ENCODE results near the gene ANXA8.

The ANXA8 gene

DNA sequence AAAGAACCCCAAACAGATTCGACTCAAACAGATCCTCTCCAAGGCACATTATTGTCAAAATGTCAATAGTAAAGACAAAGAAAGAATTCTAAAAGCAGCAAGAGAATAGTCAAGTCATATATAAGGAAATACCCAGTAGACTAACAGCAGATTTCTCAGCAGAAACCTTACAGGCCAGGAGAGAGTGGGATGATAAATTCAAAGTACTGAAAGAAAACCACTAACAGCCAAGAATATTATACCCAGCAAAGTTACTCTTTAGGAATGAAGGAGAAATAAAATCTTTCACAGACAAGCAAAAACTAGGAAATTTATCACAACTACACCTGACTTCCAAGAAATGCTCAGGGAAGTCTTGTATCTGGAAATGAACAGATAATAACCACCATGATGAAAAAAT is 38.2 kb downstream of the ANXA8 start:
- no peak for DNase-seq

DNA sequence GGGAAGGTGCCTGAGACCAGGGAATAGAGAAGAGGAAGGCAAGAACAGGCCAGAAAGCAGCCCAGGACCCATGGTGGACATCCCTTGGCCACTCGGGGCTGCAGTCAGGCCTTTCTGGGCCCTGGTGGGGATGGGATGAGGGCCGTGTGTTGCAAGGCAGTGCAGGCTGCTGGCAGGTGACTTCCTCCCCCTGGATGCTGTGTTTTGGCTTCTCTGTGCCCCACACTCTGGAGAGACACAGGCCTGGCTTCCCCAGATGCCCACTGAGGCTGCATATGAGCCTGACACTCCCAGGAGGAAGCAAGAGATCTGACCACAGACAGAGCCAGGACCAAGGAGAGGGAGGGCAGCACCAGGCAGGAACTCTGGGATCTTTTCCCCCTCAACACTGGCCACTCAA is 39.9 kb downstream of the ANXA8 start:
- DNase-seq = no peak

DNA sequence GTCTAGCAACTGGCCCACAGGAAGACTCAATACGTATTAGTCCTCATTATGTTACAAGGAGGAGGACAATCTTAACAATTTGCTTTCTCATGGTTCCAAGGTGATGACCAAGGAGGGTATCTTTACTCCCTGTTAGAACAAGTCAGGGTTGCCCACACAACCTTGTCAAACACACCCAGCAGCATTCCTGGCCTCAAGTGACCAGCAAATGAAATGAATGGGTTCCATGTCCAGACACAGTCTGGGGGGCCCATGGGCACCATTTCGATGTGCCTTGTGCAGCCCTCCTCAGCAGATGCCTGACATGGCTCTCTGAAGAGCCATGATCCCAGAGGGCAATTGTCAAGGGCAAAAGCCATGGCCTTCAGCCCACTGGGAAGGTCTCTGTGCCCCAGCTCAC is 40.8 kb downstream of the ANXA8 start:
- DNase-seq = no peak

DNA sequence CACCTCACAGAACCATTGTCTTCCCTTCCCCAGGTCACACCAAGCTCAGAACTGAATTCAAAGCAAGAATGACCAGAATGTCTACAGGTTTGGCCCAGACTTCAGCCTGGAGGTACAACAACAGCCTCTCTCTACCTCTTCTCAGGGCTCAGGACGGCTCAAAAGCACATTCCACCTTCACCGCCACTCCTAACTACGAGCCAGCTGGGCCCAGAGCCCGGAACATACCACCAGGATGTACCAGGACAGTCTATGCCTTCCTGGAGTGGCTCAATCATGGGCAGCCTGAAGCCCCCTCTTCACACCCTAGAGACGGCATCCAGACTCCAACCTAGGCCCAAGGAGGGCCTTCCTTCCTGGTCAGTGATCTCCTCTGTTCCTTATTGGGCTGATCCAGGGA is 41.6 kb downstream of the ANXA8 start:
- DNase-seq = no peak

DNA sequence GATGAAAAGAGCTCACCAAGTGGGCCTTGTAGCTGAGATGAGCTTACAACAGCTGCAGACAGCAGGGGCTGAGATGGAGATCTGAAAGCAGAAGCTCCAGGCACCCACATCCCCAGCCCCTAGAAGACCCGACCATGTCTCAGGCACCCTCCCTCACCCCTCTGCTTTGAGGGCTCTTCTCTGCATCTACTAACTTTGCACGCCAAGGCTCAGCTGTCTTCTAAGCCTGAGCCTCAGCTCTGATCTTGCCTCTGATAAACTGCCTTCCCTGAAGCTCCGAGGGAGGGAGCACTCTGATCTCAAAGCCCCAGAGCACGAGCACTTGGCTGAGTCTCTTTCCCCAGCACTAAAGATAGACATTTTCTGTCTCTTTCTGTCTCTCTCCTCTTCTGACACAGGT is 42.0 kb downstream of the ANXA8 start:
- no peak for DNase-seq

DNA sequence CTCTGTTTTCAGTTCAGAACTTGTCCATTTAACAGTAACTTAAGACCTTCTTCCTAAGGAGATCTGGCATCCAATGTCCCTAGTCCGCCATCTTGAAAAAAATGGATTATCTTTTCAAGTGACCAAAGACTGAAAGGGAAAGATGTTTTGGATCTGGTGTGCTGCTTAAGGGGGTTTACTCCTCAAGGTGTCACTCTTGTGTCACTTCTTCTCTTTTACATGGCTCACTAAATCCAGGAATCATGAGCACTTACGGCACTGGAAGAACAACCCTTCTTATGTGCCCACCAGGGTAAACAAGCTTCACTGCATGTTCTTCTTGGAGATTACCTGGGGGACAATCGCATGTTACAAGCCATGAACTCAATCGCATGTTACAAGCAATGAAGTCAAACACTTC is 43.7 kb downstream of the ANXA8 start:
- DNase-seq = no peak

DNA sequence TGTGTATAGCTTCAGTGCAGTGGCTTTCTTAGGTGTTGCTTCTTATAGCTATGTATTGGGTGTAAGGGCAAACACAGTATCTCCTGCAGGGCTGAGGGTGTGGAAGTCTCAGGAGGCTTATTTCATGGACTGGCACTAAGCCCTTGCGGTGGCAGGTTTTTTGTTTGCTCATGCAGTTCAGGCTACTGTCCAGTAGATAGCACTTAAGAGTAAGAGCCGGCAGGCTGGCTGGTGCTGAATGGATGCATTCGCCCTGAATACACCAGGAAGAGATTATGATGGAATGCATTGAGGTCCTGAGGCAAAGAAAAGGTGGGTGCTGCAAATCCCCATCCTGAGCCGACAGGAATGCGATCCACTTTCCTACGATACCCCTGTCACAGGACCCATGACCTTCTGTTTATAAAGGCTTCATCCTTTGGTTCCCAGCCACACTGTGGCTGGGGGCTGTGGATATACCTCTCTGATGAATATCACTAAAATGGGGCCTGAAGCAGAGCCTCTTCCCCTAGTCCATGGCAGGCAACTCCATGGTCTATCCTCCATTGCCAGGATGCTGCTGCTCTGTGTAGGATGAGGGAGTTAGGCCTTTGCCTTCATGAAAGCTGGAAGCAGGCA is 44.9 kb downstream of the ANXA8 start:
- DNase-seq = no peak

DNA sequence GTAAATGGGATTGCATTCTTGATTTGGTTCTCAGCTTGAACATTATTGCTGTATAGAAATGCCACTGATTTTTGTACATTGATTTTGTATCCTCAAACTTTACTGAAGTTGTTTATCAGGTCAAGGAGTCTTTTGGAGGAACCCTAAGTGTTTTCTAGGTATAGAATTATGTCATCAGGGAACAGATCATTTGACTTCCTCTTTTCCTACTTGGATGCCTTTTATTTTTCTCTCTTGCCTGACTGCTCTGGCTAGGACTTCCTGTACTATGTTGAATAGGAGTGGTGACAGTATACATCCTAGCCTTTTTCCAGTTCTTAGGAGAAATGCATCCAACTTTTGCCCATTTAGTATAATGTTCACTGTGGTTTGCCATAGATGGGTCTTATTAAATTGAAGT is 48.8 kb downstream of the ANXA8 start:
- DNase-seq = no peak

DNA sequence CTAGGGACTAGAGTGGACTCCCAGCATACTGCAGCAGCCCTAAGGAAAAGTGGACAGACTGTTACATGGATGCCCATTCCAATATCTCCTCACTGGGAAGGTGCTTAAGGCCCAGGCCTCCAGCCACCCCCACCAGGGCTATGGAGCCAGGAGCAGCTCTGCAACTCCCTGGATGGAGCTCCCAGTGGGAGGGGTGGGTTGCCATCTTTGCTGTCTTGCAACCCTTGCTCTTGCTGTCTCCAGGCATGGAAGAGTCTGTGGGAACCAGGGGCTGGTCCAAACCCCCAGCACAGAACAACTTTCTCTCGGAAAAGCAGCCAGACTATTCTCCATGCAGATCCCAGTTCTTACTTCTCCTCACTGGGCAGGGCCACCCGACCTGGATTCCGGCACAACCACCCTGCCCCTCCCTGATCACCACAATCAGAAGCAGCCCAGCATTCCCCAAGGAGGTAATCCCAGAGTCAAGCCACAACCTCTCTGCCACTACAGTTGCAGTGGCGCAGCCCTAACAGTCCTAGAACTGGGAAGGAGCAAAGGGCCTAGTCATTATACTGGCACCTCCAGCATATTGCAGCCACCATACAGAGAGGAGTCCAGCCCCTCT is 58.0 kb downstream of the ANXA8 start:
- DNase-seq = no peak

DNA sequence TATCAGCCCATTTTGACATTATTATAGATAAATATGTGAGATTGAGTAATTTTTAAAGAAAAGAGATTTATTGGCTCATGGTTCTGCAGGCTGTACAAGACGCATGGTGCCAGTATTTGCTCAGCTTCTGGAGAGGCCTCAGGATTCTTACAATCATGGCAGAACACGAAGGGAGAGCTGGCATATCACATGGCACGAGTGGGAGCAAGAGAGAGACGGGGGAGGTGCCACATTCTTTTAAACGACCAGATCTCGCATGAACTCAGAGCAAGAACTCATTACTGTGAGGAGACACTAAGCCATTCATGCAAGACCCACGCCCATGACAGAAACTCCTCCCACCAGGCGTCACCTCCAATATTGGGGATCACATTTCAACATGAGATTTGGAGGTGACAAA is 59.7 kb downstream of the ANXA8 start:
- no peak for DNase-seq

DNA sequence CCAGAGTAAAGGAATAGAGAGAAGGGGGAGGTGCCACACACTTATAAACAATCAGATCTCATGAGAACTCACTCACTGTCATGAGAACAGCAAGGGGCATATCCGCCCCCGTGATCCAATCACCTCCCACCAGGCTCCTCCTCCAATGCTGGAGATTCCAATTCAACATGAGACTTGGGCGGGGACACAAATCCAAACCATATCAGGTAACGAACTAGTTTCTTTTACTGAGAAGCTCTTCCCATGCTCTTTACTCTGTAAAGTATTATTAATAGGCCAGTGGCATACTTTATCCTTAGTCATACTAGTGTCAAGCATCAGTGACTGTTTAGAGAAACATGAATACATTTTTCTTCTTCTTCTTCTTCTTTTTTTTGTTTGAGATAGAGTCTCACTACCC is 60.4 kb downstream of the ANXA8 start:
- DNase-seq = no peak

DNA sequence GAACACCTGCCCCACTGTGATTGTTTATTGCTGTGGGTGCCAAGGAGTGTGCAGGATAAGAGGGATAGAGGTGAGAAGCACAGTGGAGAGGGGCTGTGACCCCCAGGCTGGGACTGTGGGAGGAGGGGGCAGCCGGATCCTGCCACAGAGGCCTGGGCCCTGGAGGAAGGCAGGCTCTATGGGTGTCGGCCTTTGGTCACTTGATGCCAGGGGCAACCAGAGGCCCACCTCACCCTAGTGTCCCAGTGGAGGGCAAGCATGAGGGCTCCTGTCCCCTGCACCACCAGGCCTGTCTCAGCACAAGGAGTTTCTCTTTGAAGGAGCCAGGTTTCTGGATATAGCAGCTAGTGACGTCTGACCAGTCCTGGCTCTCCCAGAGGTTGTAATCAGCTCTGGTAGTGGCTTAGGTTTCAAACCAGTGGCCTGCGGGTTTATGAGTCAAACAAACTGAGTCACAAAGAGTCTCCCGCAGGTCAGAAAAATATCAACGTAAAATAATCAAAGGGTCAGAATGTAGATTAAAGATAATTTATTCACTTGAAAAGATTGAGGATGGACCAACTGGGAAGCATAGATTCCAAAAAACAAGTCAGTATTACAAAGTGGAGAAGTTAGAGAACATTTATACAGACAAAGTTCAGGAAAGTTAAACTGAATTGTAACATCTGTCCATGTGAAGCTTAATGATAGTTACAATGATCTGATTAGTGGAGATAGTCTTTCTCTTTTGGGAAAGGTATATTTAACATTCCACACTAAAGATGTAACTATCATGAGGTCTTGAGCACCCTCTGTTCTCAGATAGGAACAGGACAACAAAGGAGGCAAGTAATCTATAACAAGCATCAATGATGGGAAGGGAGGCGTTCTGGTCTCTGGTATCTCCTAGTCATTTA is 62.6 kb downstream of the ANXA8 start:
- DNase-seq = no peak

DNA sequence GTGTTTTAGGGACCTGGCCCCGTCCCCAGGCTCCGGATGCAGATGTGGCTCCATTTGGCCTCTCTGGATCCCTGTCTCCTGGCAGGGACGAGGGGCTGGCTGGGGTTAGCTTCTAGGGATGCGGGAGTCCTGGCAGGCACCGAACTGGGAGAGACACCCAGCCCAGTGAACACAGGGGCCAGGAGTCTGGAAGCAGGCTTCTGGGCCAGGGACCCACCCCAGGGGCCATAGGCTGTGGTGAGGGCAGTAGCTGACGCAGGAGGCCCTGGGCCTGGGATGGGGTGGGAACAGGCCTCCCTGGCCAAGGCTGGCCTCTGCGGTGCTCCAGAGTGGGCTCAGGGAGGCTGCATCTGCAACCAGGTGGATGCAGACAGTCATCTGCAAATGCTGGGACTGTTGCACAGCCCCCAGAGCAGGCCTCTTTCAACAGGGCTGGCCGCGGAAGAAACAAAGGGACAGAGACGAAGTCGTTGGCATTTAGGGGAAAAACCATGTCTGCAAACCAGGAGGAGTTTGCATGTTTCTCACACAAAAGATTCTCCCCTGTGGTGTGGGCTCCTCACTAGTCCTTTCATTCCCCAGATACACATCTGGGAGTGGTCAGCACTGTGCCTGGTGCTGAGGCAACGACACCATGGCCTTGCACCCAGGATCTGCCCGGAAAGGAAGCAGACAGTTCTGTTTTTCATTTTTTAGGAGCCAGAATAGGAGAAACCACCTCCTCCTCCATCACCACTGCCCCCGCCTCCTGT is 63.4 kb downstream of the ANXA8 start:
- no peak for DNase-seq

DNA sequence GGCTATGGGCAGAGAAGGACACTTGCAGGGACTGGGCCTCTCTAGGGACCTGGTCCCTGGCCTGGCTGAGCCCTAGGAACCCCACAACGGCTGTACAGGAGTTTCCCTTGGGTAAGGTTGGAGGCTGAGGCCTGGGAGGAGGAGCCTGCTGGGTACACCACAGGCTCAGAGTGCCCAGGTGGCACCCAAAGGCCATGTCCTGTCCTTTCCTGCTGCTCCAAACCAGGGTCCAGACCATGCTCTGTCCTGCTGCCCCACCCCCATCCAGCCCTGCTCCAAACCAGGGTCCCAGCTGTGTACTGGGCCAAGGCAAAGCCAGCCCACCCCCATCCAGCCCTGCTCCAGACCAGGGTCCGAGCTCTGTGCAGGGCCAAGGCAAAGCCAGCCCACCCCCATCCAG is 64.5 kb downstream of the ANXA8 start:
- DNase-seq = no peak

DNA sequence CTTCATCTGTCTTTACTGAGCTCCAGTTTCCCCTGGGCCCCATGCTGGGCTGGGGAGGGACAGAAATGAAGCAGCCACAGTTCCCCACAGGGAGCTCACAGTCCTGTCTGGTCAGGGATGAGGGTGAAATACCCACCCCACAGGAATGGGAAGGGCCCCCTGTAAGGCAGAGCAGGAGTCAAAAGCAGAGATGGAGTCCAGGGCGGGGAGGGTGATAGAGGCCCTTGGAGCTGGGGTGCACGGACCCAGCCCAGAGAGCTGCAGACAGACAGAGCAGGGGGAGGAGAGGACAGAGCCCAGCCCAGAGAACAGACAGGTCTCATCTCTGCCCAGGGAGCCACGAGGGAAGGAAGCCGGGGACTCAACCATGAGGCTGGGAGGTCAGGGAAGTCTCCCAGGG is 64.9 kb downstream of the ANXA8 start:
- DNase-seq = no peak

DNA sequence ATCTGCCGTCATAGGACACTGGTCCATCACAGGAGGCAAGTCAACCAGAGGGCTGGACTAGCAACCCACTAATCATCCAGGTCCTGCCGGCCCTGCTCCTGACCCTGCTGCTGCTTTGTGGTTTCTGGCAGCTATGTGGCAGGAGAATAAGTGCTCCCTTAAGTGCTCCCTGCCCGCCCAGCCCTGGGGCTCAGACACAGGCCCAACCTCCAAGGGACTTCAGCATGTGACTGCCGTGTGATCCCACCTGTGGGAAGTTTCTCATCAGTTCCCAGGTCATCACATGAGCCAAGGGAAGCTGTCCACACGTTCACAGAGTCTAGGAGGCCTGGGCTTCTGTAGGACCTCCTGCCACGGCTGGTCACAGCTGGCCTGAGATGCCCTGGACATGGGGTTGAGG is 65.6 kb downstream of the ANXA8 start:
- no peak for DNase-seq
